HCT116 (cell line): ENCODE data around the gene PAPPA2.
"Not testable (repeated sequence)": the region's sequence is repeated elsewhere in the genome, so short reads cannot be mapped to it uniquely, and the experiment has no call there.

Experiments used
- POLR2A ChIP-seq: IDR thresholded peaks from 2 replicates; pipeline ENCODE4 v1.7.0; 2011; ENCODE audit warnings: borderline replicate concordance; ENCODE audit not compliant: insufficient read depth, insufficient read length; ENCODE audit errors: extremely low read depth
- ZNF274 ChIP-seq: fragments of 200-500 bp; sonication (Bioruptor generic); IDR thresholded peaks from 2 replicates; pipeline ENCODE4 v1.6.1; 2014; ENCODE audit warnings: mild to moderate bottlenecking, low read depth, low read length, inconsistent platforms
- TF ChIP-seq, protein P1 (sequence below), 3 experiments: fragments of 200-600 bp in 1 of 3; sonication (generic) in 1 of 3; IDR thresholded peaks in 2 of 3; conservative IDR thresholded peaks in 1 of 3; 2 replicates each; pipeline ENCODE4 v1.5.1; 2012 to 2017; ENCODE audit warnings: low read depth in 2 of 3, low read length in 2 of 3, antibody characterized with exemption in 1 of 3, borderline replicate concordance in 1 of 3, control low read depth in 1 of 3, mild to moderate bottlenecking in 1 of 3, mixed read lengths in 1 of 3, mixed run types in 1 of 3, moderate library complexity in 1 of 3; ENCODE audit not compliant: insufficient read depth in 1 of 3

DNA sequence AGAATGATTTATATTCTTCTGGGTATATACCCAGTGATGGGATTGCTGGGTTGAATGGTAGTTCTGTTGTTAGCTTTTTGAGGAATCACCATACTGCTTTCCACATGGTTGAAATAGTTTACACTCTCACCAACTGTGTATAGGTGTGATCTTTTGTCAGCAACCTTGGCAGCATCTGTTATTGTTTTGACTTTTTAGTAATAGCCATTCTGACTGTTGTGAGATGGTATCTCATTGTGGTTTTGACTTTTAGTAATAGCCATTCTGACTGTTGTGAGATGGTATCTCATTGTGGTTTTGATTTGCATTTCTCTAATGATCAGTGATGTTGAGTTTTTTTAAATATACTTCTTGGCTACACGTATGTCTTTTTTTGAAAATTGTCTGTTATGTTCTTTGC, 43.4 kb upstream of the PAPPA2 start:
- TF ChIP-seq, protein P1, sequence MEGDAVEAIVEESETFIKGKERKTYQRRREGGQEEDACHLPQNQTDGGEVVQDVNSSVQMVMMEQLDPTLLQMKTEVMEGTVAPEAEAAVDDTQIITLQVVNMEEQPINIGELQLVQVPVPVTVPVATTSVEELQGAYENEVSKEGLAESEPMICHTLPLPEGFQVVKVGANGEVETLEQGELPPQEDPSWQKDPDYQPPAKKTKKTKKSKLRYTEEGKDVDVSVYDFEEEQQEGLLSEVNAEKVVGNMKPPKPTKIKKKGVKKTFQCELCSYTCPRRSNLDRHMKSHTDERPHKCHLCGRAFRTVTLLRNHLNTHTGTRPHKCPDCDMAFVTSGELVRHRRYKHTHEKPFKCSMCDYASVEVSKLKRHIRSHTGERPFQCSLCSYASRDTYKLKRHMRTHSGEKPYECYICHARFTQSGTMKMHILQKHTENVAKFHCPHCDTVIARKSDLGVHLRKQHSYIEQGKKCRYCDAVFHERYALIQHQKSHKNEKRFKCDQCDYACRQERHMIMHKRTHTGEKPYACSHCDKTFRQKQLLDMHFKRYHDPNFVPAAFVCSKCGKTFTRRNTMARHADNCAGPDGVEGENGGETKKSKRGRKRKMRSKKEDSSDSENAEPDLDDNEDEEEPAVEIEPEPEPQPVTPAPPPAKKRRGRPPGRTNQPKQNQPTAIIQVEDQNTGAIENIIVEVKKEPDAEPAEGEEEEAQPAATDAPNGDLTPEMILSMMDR (IDR thresholded peaks at IDR 0.05 in 2 of 3, conservative IDR thresholded peaks at IDR 0.05 in 1 of 3; ENCODE audit: borderline replicate concordance in 1 of 3, insufficient read depth in 1 of 3, low read depth in 2 of 3, low read length in 2 of 3): not testable (repeated sequence)
- not testable (repeated sequence) for TF ChIP-seq POLR2A, ZNF274
